GM12878 (cell line): Measurements from ENCODE around the gene CD99. TPM values are rescaled to one million over a fixed set of nuclear protein-coding genes. Genes with fewer than 3 reads are reported as not detected.

Experiments used
- ATAC-seq: fragments of 200-7000 bp; cut with Tn5 transposase; 3 replicates; pipeline ENCODE4 v1.9.1; 2020; ENCODE audit warnings: mild to moderate bottlenecking, moderate library complexity
- BruUV-seq: library from RNA; stranded (reverse); fragments of 400-500 nt; replicated peaks from 2 replicates; lab custom pipeline; 2021; lab: Mats Ljungman, UMichigan
- CTCF ChIA-PET: fragments of 300-600 bp; sonication (Branson Sonifier 250); formaldehyde crosslinking; extraction: SDS; loops from one replicate; lab custom pipeline; 2021; ENCODE audit warnings: inconsistent platforms; lab: Yijun Ruan, JAX
- POLR2A ChIA-PET: fragments of 350-600 bp; formaldehyde crosslinking; extraction: SDS; loops from one replicate; lab custom pipeline; 2021; ENCODE audit warnings: inconsistent platforms; lab: Charles Lee
- RAD21 ChIA-PET: fragments of 300-600 bp; sonication (Branson Sonifier 250); formaldehyde crosslinking; loops from one replicate; lab custom pipeline; 2023; ENCODE audit warnings: antibody characterized with exemption; ENCODE audit not compliant: unreplicated experiment; lab: Charles Lee
- SMC1A ChIA-PET: fragments of 300-600 bp; sonication (Branson Sonifier 250); formaldehyde crosslinking; loops from one replicate; lab custom pipeline; 2023; ENCODE audit not compliant: unreplicated experiment, uncharacterized antibody; lab: Charles Lee
- DNase-seq: peaks from one replicate; pipeline ENCODE4 v3.0.0-alpha.2; 2011; ENCODE audit warnings: low read depth, low spot score
- FAIRE-seq: peaks from 3 replicates; lab custom pipeline; 2011; peaks lifted over from hg19 to GRCh38; lab: Jason Lieb, UNC
- H2AFZ ChIP-seq: 2 replicates; pipeline ENCODE4 v1.6.0; 2011; ENCODE audit warnings: low read depth, low read length, control low read depth; ENCODE audit not compliant: control insufficient read depth
- H3K27ac ChIP-seq: 2 replicates; pipeline ENCODE4 v1.5.1; 2011; ENCODE audit warnings: control low read depth; ENCODE audit not compliant: control insufficient read depth, insufficient read depth
- H3K27me3 ChIP-seq, 2 experiments: replicated peaks in 1 of 2; 2 replicates each; pipeline versions ENCODE4 v1.6.0 to v1.6.1; 2011; ENCODE audit warnings: low read length in 1 of 2; ENCODE audit not compliant: control insufficient read depth in 2 of 2, insufficient read depth in 2 of 2
- H3K36me3 ChIP-seq, 2 experiments: 2 replicates each; pipeline ENCODE4 v1.5.1; 2011; ENCODE audit warnings: low read length in 1 of 2; ENCODE audit not compliant: control insufficient read depth in 2 of 2, insufficient read depth in 2 of 2
- H3K4me1 ChIP-seq: 2 replicates; pipeline ENCODE4 v1.6.1; 2011; ENCODE audit warnings: mild to moderate bottlenecking, low read length, moderate library complexity, mixed read lengths; ENCODE audit not compliant: control insufficient read depth, insufficient read depth
- H3K4me2 ChIP-seq: 2 replicates; pipeline ENCODE4 v1.6.0; 2011; ENCODE audit warnings: control low read depth; ENCODE audit not compliant: control insufficient read depth, insufficient read depth
- H3K4me3 ChIP-seq: fragments of 200-600 bp; sonication (generic); 2 replicates; pipeline ENCODE4 v1.5.1; 2016
- H3K79me2 ChIP-seq: 2 replicates; pipeline ENCODE4 v1.6.0; 2011; ENCODE audit warnings: low read length; ENCODE audit not compliant: control insufficient read depth, insufficient read depth
- H3K9ac ChIP-seq: 2 replicates; pipeline ENCODE4 v1.8.0; 2011; ENCODE audit warnings: low read length, control low read depth, mixed read lengths; ENCODE audit not compliant: control insufficient read depth, insufficient read depth
- H3K9me3 ChIP-seq: replicated peaks from 3 replicates; pipeline ENCODE4 v1.5.1; 2011; ENCODE audit warnings: mild to moderate bottlenecking, low read length; ENCODE audit not compliant: control insufficient read depth, insufficient read depth
- H4K20me1 ChIP-seq: 2 replicates; pipeline ENCODE4 v1.6.0; 2011; ENCODE audit not compliant: control insufficient read depth, insufficient read depth
- EGR1 ChIP-seq, 2 experiments: IDR thresholded peaks; 1 replicate in 1 of 2; 2 replicates in 1 of 2; pipeline ENCODE4 v1.6.1; 2011 to 2012; ENCODE audit warnings: low read depth in 2 of 2, low read length in 2 of 2, borderline replicate concordance in 1 of 2, mild to moderate bottlenecking in 1 of 2, moderate library complexity in 1 of 2
- POU2F2 ChIP-seq: IDR thresholded peaks from 3 replicates; pipeline ENCODE4 v1.6.1; 2011; ENCODE audit warnings: low read depth, mild to moderate bottlenecking, low read length, borderline replicate concordance
- WGBS: methylation state at CpG from one replicate; pipeline ENCODE4 v1.1.6; 2016; ENCODE audit warnings: low lambda C conversion rate; ENCODE audit not compliant: insufficient replicate concordance, insufficient coverage; ENCODE audit errors: missing lambda C conversion rate; 5-methylcytosine and 5-hydroxymethylcytosine counted together
- in situ Hi-C: fragments of 300-500 bp; cut with MboI; formaldehyde crosslinking; loops from 9 replicates; pipeline ENCODE4 v1.14.3; 2018; ENCODE audit warnings: mixed read lengths
- intact Hi-C: fragments of 100-400 bp; cut with micrococcal nuclease; formaldehyde crosslinking; loops from one replicate; pipeline ENCODE4 v1.14.2; 2022; ENCODE audit not compliant: unreplicated experiment
- polyA plus RNA-seq, 11 experiments: library from polyadenylated mRNA; depleted of rRNA in 4 of 11; unstranded in 6 of 11; stranded (reverse) in 5 of 11; fragments of >200 nt; fragmentation: Nextera tagmentation in 4 of 11; fragmentation: Illumina TruSeq in 1 of 11; extraction: Ambion mirVana in 4 of 11; extraction: Trizol in 1 of 11; gene quantifications; 1 replicate in 1 of 11; 2 replicates in 10 of 11; pipeline versions ENCODE4 v1.2.1 to v1.2.3, GENCODE V29; 2011 to 2016; ENCODE audit warnings: inconsistent platforms in 2 of 11, missing spikeins in 2 of 11, low read depth in 1 of 11
- total RNA-seq, 4 experiments: library from RNA; depleted of rRNA in 3 of 4; stranded (reverse); fragments of >200 nt in 3 of 4; fragmentation: Illumina TruSeq in 1 of 4; extraction: Trizol in 1 of 4; gene quantifications; 2 replicates each; pipeline versions ENCODE4 v1.2.1 to v1.2.3, GENCODE V29; 2013 to 2021
- TF ChIP-seq, protein P1 (sequence below): IDR thresholded peaks from 2 replicates; pipeline ENCODE4 v1.6.1; 2011; ENCODE audit warnings: borderline replicate concordance, low read depth, mild to moderate bottlenecking, moderate library complexity, low read length; ENCODE audit not compliant: insufficient read depth, poor library complexity, severe bottlenecking

Gene CD99
- total and polyA plus RNA-seq, 10 of the 15 experiments (the other 5 are each of a cell fraction or from before 2014, with no cell fraction given): 24.8 to 242 (median 158) TPM

DNA sequence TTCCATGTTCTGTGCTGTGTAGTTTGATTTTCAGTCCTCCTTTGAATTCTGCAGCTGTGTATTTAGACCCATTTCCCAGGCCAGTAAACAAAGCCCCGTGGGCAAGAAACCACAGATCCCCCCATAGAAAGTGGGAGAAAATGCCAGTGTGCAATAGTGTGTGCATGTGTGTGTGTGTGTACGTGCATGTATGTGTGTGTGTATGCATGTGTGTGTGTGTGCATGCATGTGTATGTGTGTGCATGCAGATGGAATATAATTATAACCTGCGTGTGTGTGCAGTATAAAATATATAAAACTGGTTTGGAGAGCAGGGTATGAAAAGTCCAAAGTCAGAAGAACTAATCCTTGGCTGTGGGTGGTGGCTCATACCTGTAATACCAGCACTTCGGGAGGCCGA is 5.2 kb upstream of the CD99 start:
- Histone ChIP-seq H3K79me2 (no peaks in the 10 kb centered on the region), H3K9me3 (no peaks in the 10 kb centered on the region), H3K4me2 (no peak overlapping the region), H3K4me3 (no peak overlapping the region), H3K9ac (no peak overlapping the region), H3K27ac (no peak overlapping the region), H2AFZ (no peak overlapping the region), H3K27me3 (no peaks in the 10 kb centered on the region), H3K4me1 (no peaks in the 10 kb centered on the region), H3K36me3 (no peaks in the 10 kb centered on the region), H4K20me1 (no peaks in the 10 kb centered on the region)
- ChIA-PET RAD21 (no interaction called here), POLR2A (no interaction called here), CTCF (no interaction called here), SMC1A (no interaction called here)
- WGBS: 48% methylated on average over 5 of the region's 5 CpGs
- in situ Hi-C loops (no loop called here), intact Hi-C loops (no loop called here)
- DNase-seq (no peak), FAIRE-seq (no peak), ATAC-seq (no peak)
- BruUV-seq: no TSS peak
- no peak for TF ChIP-seq EGR1 (IDR thresholded peaks at IDR 0.05; ENCODE audit: borderline replicate concordance in 1 of 2, low read depth in 2 of 2, low read length in 2 of 2)
- TF ChIP-seq, protein P1, sequence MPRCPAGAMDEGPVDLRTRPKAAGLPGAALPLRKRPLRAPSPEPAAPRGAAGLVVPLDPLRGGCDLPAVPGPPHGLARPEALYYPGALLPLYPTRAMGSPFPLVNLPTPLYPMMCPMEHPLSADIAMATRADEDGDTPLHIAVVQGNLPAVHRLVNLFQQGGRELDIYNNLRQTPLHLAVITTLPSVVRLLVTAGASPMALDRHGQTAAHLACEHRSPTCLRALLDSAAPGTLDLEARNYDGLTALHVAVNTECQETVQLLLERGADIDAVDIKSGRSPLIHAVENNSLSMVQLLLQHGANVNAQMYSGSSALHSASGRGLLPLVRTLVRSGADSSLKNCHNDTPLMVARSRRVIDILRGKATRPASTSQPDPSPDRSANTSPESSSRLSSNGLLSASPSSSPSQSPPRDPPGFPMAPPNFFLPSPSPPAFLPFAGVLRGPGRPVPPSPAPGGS: peak; percentile 75
- no peak for TF ChIP-seq POU2F2
